ENCODE data around the gene BEX1.
"Not testable (repeated sequence)": the region's sequence is repeated elsewhere in the genome, so short reads cannot be mapped to it uniquely, and the experiment has no call there.

BEX1 gene

DNA sequence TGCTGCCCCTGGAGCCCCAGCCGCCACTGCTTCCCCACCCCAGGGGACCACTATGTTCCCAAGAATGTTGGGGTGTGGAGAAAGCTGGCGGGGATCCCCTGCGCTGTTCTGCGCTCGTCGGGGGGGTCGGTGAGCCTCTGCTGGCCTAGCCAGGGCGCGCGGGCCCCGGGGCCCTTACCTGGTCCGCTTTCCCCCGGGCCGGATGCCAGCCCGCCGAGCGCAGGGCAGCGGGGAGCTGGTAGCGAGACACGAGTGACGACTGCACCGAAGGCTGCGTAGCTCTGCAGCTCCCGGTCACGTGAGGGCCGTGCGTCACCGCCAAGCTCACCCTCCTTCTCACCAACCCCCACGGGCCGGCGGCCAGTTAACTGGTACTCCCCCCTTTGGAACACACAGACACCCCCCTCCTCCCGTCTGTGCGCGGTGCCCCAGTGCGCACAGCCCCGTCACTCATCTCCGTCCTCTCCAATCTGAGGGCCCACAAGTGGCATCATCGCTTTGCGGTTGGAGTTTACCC is at the start of gene BEX1:
Gene BEX1, minus strand, starts transcription at position 254 of the 517 bp plus-strand sequence. CDS start 897 bp downstream, outside the sequence.
- peak; percentile 0 for DNase-seq

DNA sequence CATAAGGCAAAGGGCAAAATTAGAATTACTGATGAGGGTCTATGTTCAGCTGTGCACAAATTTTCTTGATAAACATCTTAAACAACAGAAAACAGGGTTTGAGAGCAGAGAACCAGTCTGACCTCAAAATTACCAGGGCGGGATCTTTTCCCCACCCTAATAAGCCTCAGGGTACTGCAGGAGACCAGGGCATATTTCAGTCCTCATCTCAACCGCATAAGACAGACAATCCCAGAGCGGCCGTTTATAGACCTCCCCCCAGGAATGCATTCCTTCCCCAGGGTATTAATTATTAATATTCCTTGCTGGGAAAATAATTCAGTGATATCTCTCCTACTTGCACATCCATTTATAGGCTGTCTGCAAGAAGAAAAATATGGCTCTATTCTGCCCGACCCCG is 45.5 kb upstream of the BEX1 start:
- not testable (repeated sequence) for DNase-seq

DNA sequence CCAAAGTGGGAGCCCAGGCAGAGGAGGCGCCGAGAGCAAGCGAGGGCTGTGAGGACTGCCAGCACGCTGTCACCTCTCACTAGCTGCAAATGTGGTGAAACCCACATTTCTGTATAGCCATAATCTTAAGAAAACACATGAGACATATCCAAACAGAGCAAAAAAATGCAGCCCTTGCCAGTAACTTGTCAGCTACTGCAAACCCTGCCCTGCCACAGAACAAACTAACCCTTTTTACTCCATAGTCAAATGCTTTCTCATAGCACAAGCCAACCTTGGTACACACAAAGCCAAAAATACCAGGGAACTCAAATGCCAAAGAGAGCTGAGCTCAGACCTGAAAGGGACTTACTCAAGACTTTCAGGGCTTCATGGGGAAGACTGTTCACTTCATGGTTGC is 43.9 kb upstream of the BEX1 start:
- no peak for DNase-seq

DNA sequence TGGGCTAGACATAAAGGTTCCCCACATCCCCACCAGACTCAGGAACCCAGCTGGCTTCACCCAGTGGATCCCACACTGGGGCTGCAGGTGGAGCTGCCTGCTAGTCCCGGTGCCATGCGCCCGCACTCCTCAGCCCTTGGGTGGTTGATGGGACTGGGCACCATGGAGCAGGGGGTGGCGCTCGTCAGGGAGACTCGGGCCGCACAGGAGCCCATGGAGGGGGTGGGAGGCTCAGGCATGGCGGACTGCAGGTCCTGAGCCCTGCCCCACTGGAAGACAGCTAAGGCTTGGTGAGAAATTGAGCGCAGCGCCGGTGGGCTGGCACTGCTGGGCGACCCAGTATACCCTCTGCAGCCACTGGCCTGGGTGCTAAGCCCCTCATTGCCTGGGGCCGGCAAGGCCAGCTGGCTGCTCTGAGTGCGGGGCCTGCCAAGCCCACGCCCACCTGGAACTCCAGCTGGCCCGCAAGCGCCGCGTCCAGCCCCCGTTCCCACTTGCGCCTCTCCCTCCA is 43.3 kb upstream of the BEX1 start:
- not testable (repeated sequence) for DNase-seq

DNA sequence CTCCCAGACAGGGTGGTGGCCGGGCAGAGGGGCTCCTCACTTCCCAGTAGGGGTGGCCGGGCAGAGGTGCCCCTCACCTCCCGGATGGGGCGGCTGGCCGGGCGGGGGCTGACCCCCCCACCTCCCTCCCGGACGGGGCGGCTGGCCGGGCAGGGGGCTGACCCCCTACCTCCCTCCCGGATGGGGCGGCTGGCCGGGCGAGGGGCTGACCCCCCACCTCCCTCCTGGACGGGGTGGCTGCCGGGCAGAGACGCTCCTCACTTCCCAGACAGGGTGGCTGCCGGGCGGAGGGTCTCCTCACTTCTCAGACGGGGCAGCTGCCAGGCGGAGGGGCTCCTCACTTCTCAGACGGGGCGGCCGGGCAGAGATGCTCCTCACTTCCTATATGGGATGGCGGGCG is 40.4 kb upstream of the BEX1 start:
- DNase-seq, result not testable (repeated sequence)

DNA sequence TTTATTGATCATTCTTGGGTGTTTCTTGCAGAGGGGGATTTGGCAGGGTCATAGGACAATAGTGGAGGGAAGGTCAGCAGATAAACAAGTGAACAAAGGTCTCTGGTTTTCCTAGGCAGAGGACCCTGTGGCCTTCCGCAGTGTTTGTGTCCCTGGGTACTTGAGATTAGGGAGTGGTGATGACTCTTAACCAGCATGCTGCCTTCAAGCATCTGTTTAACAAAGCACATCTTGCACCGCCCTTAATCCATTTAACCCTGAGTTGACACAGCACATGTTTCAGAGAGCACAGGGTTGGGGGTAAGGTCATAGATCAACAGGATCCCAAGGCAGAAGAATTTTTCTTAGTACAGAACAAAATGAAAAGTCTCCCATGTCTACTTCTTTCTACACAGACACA is 39.9 kb upstream of the BEX1 start:
- not testable (repeated sequence) for DNase-seq

DNA sequence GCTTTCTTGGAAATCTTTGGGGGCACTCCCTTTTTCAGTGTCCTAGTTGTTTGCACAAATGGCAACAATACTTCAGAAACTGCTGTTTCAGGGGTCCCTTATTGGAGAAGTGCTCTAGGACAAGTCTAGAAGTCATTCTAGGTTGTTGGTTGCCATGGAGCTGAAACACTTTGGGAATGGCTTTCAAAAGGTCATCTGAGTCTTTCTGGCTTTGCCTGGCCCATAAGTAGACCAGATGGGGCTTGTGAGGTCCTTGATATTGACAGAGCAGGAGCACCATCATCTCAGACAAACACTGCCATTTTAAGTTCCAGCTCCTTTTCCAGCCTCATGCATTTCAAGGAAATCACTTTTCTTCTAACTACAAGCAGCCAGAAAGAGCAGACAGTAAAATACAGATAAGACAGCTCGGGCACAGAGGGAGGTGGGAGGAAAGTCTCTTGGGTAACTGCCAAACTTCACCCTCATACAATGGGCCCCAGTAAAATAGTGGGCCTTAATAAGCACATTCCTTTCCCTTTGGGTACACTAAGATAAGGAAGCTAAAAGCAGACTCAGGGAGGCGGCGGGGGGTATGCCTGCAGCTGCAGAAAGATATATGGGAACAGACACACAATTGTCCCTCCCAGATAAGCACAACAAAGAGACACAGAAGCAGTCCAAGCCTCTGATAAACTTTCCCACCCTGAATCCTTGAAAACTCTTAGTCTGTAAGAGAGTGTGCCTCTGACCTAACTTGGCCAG is 37.5 kb upstream of the BEX1 start:
- DNase-seq, result no peak

DNA sequence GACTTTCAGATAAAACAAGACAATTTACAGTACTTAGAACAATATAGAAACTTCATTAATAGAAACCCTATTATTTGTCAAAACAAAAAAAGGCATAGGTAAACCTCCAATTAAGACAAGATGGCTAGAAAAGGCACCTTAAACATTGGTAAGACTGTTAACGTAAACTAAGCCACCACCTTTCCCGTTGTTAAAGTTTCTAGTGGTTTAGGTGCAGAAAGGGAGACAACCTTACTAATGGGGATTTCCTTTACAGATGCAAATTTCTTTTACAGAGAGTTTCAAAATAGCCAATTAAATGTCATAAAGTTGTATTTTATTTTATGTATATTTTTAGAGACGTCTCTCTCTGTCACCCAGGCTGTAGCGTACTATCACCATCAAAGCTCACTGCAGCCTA is 36.5 kb upstream of the BEX1 start:
- DNase-seq, result no peak

DNA sequence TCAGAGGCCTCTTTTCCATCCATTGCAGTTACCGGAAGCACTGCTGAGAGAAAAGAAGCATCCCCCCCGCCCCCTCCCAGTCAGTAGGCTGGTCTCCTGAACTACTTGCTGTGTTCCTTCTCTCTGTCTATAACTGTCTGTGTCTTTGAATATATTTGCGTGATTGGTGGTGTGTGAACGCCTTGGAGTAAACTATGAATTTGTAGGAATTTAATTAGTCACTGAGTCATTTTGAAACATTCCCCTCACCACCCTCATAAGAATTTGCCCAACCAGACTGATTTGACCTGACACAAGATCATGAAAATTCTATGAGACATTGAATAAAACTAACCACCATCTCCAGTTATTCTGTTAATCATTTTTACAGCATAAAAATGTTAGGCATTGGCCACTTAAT is 35.7 kb upstream of the BEX1 start:
- no peak for DNase-seq

DNA sequence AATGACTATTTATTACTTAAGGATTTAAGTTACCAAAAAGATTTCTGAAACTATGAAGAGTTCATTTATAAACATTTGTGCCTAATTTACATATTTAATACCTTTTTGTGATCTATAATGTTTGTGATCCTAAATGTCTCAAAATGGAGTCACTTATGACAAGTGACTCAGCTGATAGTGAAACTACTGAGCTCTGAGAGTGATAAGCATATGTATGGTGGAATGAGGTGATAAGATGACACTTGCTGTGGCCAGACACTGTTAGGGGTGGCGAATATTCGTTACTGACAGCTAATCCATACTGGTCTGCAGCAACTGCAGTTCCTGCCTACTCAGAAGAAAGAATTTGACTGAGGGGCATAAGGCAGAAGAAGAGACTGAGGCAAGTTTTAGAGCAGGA is 34.5 kb upstream of the BEX1 start:
- DNase-seq, result no peak

DNA sequence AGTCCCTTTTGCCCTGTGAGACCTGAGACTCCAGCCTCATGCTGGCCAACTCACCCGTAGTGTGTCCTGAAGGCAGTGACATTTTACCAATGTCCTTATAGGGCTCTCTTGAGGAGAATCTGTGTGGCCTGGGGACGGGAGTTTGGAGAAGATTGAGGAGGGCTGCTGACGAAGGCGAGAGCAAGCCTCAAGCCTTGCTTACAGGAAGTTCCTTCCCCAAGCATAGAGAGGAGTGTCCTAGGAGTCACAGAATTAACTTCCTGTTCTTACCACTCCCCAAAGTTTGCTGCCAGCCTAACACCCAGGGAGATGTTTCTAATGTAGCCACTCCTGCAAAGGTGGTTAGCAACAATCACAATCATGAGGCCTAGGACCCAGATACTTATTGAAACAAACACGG is 29.0 kb upstream of the BEX1 start, which contains the start of gene NXF3:
Gene NXF3, minus strand, starts transcription at position 202 of the 400 bp plus-strand sequence. Its CDS starts 120 bp downstream, at position 82.
- DNase-seq, result no peak

DNA sequence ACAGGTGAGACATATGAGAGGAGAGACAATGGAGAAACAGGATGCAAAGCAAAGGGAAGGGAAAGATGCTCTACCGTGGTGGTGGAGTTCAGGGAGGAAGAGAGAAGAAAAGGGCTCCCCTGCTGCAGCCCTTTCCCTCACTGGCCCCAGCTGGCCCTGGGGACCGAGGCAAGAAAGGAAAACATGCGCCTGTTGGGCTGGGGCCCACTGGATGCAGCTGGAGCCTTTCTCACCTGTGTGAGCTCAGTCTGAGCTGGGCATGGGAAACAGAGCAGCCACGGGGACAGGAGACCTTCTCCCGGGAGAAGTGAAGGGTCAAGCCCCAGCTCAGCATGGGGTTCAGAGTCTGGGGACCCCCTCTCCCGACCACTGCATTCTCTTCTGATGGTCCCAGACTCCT is 17.1 kb upstream of the BEX1 start:
- no peak for DNase-seq

DNA sequence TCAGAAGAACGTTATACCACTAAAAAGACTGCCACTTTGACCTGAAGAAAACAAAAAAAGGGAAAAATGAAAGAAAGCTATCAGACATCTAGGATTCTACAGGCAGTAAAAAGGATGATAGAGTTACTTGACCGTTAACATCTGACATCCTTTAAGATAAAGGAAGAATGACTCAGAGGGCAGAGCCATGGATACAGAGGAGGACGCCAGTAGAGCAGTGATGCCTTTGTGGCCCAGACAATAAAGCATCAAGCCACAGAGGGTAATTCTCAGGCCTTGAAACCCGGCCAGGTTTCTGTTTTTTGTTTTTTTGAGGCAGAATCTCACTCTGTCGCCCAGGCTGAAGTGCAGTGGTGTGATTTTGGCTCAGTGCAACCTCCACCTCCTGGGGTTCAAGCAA is 9.5 kb upstream of the BEX1 start:
- DNase-seq, result no peak

DNA sequence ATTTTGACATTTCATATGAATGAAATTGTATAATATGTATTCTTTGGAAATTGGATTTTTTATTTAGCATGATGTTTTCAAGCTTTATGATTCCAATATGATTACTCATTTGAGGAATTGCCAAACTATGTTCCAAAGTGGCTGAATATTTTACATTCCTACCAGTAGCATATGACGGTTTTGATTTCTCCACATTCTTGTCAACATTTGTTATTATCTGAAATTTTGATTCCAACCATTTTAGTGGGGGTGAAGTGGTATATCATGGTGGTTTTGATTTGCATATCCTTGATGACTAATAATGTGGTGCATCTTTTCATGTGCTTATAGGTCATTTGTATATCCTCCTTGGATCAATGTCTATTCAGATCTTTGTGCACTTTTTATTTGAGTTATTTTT is 2.6 kb upstream of the BEX1 start:
- DNase-seq, result no peak

DNA sequence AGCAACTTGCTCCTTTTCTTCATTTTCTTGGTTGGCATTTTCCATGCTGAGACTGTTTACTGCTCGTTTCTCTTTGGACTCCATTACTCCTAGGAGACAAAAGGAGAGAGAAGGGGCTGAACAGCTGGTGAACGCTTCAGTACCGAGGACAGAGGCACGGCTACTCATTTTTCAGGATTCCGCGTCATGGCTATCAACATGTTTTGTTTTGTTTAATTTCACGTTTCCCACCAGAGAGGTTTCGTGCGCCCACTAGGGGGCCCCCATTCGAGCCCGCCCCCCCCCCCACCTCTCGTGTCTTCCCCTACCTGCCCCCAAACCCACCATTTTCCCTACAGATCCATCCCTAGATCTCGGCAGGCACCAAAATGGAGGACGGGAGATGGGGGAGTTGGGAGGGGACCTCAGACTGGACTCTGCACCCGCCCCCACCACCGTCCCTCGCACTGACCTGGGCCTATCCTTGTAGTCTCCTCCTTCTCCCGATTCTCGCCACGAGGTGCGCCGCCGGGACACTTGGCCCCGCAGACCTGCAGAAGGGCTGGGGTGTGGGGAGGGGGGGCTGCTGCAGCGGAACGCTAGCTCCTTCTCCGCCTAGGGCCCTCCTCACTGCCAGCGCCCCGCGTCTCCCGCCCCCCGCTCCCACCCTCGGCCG is 653 bp downstream of the BEX1 start:
- DNase-seq, result no peak

DNA sequence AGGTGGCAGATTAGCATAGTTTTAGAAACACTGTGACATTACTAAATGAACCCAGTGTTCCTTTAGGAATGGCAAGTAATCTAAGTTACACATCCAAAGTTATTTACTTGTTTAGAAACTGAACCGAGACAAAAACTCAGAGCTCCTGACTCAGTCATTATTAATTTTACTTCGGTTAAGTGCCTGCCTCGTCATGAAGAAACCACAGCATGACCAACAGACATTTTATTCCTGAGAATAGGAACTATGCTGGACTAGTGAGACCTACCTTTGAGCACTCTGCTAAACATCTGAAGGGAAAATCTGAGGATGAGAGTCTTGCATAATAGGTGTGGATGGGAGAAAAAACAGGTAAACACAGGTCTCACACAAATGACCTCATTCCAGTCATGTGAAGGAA is 2.5 kb downstream of the BEX1 start:
- DNase-seq, result no peak

DNA sequence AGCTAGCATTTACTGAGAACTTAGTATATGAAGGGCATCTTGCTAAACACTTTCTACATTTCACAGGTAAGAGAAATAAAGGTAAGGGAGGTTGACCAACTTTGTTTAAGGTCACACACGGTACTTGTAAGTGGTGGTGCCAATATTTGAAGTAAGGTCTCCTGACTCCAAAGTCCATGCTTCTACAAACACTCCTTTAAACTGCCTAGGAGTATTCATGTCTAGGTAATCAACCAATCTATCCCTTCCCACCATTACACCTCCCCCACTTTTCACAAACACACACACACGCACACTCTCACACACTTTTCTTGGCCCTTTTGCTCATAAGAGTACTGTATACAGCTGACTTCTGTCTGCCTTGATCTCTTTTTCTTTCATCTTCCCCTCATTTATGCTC is 7.1 kb downstream of the BEX1 start:
- DNase-seq, result no peak

DNA sequence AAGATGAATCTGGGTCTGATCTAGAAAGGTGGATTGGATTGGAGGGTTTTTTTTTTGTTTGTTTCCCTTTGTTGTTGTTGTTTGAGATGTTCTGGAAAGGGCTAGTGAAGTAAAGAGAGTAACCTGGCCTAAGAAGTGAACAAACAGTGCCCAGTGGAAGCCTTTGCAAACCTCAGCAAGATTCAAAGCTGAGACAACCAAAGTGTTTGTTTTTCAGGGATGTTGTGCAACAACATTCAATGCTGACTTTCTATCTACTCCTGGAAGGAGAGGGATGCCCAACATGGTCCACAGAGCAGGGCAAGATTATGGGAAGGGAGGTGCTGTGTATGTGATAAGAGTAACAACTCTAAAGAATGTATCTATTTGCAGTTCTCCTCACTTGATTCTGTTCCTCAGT is 11.3 kb downstream of the BEX1 start:
- no peak for DNase-seq

DNA sequence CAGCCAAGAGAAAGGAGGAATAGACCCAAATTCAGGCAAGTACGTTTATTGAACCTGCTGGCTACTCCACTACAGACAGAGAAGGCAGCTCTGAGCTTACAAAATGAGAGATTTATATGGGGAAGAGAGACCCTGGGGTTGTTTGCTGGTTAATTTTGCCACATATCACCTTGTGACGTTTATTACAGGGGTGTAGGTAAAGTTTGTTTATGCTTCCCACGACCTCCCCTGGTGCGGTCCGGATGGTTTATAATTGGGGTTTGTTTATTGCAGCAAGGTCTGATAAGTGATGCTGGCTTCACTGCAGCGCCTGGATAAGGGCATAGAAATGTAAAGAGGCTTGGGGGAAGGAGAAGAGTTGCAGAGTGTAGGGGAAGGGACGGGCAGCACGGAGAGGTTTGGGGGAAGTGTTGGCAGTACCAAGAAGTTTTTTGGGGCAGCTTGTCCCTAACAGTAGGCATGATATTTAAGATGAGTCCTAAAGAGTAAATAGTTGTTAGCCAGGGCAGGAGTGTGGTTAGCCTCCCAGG is 12.6 kb downstream of the BEX1 start:
- no peak for DNase-seq

DNA sequence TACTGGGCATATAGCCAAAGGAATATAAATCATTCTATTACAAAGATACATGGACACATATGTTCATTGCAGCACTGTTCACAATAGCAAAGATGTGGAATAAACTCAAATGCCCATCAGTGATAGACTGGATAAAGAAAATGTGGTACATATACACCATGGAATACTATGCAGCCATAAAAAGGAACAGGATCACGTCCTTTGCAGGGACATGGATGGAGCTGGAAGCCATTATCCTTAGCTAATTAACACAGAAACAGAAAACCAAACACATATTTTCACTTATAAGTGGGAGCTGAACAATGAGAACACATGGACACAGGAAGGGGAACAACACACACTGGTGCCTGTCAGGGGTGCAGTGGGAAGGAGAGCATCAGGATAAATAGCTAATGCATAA is 30.6 kb downstream of the BEX1 start:
- not testable (repeated sequence) for DNase-seq

DNA sequence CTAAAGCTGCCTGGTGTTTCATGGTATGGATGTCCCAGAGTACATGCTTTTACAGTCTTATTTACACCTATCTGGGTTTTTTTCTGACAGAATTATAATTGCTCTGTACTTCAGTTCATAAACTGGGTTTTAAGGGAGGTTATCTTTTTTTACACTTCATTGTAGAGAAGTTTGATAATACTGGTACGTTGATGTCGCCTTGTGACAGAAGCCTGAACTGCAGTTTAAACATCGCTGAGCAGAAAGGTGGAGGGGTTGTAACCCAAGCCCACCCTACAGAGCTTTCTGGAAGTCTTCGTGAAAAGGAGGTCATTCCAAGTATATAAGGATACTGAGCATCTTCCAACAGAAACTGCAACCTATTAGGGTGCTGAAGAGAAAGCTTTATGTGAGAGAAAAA is 46.4 kb downstream of the BEX1 start:
- no peak for DNase-seq

DNA sequence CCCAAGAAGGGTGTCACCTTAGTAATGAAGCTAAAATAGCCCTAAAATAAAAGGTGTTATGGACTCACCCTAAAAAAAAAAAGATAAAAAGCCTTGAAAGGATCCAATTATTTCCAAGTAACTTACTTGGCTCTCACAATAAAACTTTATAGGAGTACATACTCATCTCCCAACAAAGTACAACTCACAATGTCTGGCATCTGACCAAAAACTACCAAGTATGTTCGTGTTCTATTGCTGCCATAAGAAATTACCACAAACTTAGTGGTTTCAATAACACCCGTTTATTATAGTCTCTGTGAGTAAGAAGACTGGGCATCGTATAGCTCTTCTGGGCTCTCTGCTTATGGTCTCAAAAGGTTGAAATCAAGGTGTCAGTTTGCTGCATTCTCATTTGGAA is 51.0 kb downstream of the BEX1 start:
- no peak for DNase-seq

Measured in stimulated activated CD4-positive, alpha-beta T cell treated with anti-CD3 and anti-CD28 coated beads, Interleukin-12 subunit alpha, Interleukin-12 subunit beta, amount 100 ng/mL, for 4 hours (primary cell).